ENCODE results near the gene AURKB. TPM values are rescaled to one million over a fixed set of nuclear protein-coding genes. Genes with fewer than 3 reads are reported as not detected.
A peak's percentile ranks its signal among the peaks of the same experiment; 100 is the strongest.
"Not testable (repeated sequence)": the region's sequence is repeated elsewhere in the genome, so short reads cannot be mapped to it uniquely, and the experiment has no call there.

The AURKB gene
- total RNA-seq, 1 donor, result 3.6 TPM

- Histone ChIP-seq H3K4me1 (ENCODE audit: insufficient read depth, low read length) (peaks cover 27% of the 10 kb centered on the region), H3K27me3 (ENCODE audit: insufficient read depth, low read length) (no peaks in the 10 kb centered on the region), H4K20me1 (ENCODE audit: insufficient read depth, low read length) (no peaks in the 10 kb centered on the region), H3K79me2 (ENCODE audit: insufficient read depth, low read length) (peaks cover 17% of the 10 kb centered on the region), H2AFZ (ENCODE audit: low read length) (peak overlapping the region; percentile 97), H3K4me3 (ENCODE audit: insufficient read depth, low read length) (peak overlapping the region; percentile 92), H3K9me3 (ENCODE audit: low read depth, low read length) (no peaks in the 10 kb centered on the region), H3K36me3 (ENCODE audit: insufficient read depth, low read length) (no peaks in the 10 kb centered on the region), H3K27ac (ENCODE audit: low read depth, low read length) (peak overlapping the region; percentile 83), H3K4me2 (ENCODE audit: insufficient read depth, low read length) (peak overlapping the region; percentile 99)
- peak; percentile 46 for DNase-seq (ENCODE audit: insufficient read length, low spot score, missing footprints)
- no peak for TF ChIP-seq CTCF (IDR thresholded peaks at IDR 0.05; ENCODE audit: extremely low read depth, low read depth, low read length)
These were observed 34.6 kb downstream of the AURKB start for GRCh38 chr17:8175795-8176196.

GRCh38 chr17:8173871-8174322 lies 36.5 kb downstream of the AURKB start:
- Histone ChIP-seq H3K4me2 (ENCODE audit: insufficient read depth, low read length) (peak overlapping the region; percentile 80), H3K4me1 (ENCODE audit: insufficient read depth, low read length) (peaks cover 27% of the 10 kb centered on the region), H2AFZ (ENCODE audit: low read length) (peak overlapping the region; percentile 87), H3K4me3 (ENCODE audit: insufficient read depth, low read length) (peak overlapping the region; percentile 70), H3K27ac (ENCODE audit: low read depth, low read length) (peak overlapping the region; percentile 98), H4K20me1 (ENCODE audit: insufficient read depth, low read length) (no peaks in the 10 kb centered on the region), H3K36me3 (ENCODE audit: insufficient read depth, low read length) (no peaks in the 10 kb centered on the region), H3K79me2 (ENCODE audit: insufficient read depth, low read length) (peaks cover 17% of the 10 kb centered on the region), H3K9me3 (ENCODE audit: low read depth, low read length) (no peaks in the 10 kb centered on the region), H3K27me3 (ENCODE audit: insufficient read depth, low read length) (no peaks in the 10 kb centered on the region)
- TF ChIP-seq CTCF (IDR thresholded peaks at IDR 0.05; ENCODE audit: extremely low read depth, low read depth, low read length), result no peak
- DNase-seq (ENCODE audit: insufficient read length, low spot score, missing footprints), result peak; percentile 75

GRCh38 chr17:8173056-8173870 lies 37.1 kb downstream of the AURKB start:
- Histone ChIP-seq H2AFZ (ENCODE audit: low read length) (peak overlapping the region; percentile 24), H3K79me2 (ENCODE audit: insufficient read depth, low read length) (peaks cover 17% of the 10 kb centered on the region), H4K20me1 (ENCODE audit: insufficient read depth, low read length) (no peaks in the 10 kb centered on the region), H3K4me3 (ENCODE audit: insufficient read depth, low read length) (peak overlapping the region; percentile 70), H3K27me3 (ENCODE audit: insufficient read depth, low read length) (no peaks in the 10 kb centered on the region), H3K4me1 (ENCODE audit: insufficient read depth, low read length) (peaks cover 27% of the 10 kb centered on the region), H3K4me2 (ENCODE audit: insufficient read depth, low read length) (peak overlapping the region; percentile 80), H3K9me3 (ENCODE audit: low read depth, low read length) (no peaks in the 10 kb centered on the region), H3K36me3 (ENCODE audit: insufficient read depth, low read length) (no peaks in the 10 kb centered on the region), H3K27ac (ENCODE audit: low read depth, low read length) (peak overlapping the region; percentile 98)
- DNase-seq (ENCODE audit: insufficient read length, low spot score, missing footprints), result peak; percentile 85
- no peak for TF ChIP-seq CTCF (IDR thresholded peaks at IDR 0.05; ENCODE audit: extremely low read depth, low read depth, low read length)

- not testable (repeated sequence) for H4K20me1 ChIP-seq (ENCODE audit: insufficient read depth, low read length); DNase-seq (ENCODE audit: insufficient read length, low spot score, missing footprints); H3K4me2 ChIP-seq (ENCODE audit: insufficient read depth, low read length); H3K79me2 ChIP-seq (ENCODE audit: insufficient read depth, low read length); H3K27ac ChIP-seq (ENCODE audit: low read depth, low read length); H3K4me3 ChIP-seq (ENCODE audit: insufficient read depth, low read length); H3K27me3 ChIP-seq (ENCODE audit: insufficient read depth, low read length); H3K9me3 ChIP-seq (ENCODE audit: low read depth, low read length); H2AFZ ChIP-seq (ENCODE audit: low read length); H3K36me3 ChIP-seq (ENCODE audit: insufficient read depth, low read length)
- peaks cover 10% of the 10 kb centered on the region for H3K4me1 ChIP-seq (ENCODE audit: insufficient read depth, low read length)
These were observed 40.2 kb downstream of the AURKB start for GRCh38 chr17:8170186-8170585.
